ENCODE data around the gene VOPP1.

DNA sequence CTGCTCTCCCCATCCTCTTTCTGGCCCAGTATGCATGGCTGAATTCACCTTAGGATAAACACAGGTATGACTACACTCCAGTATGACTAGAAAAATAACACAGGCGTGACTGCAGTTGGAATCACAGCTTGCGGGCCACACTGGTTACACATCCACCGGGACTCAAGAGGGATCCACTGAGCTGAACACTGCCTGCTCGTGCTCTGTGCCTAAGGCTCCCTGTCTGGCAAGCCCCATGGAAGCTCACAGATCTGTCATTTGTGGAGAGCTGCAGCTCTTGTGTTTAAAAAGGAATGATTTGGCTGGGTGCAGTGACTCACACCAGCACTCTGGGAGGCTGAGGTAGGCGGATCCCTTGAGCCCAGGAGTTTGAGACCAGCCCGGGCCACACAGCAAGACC is 26.8 kb downstream of the VOPP1 start:
- TF ChIP-seq, protein P1, sequence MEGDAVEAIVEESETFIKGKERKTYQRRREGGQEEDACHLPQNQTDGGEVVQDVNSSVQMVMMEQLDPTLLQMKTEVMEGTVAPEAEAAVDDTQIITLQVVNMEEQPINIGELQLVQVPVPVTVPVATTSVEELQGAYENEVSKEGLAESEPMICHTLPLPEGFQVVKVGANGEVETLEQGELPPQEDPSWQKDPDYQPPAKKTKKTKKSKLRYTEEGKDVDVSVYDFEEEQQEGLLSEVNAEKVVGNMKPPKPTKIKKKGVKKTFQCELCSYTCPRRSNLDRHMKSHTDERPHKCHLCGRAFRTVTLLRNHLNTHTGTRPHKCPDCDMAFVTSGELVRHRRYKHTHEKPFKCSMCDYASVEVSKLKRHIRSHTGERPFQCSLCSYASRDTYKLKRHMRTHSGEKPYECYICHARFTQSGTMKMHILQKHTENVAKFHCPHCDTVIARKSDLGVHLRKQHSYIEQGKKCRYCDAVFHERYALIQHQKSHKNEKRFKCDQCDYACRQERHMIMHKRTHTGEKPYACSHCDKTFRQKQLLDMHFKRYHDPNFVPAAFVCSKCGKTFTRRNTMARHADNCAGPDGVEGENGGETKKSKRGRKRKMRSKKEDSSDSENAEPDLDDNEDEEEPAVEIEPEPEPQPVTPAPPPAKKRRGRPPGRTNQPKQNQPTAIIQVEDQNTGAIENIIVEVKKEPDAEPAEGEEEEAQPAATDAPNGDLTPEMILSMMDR (CRISPR knock-in tag; IDR thresholded peaks at IDR 0.05): no peak
- no peak for TF ChIP-seq ZFP1 (CRISPR knock-in tag; IDR thresholded peaks at IDR 0.05)

Measured in HepG2 (cell line).